ENCODE results near the gene CLCN7. TPM values are rescaled to one million over a fixed set of nuclear protein-coding genes. Genes with fewer than 3 reads are reported as not detected.

Gene CLCN7
- total RNA-seq, 1 donor: 161 TPM

DNA sequence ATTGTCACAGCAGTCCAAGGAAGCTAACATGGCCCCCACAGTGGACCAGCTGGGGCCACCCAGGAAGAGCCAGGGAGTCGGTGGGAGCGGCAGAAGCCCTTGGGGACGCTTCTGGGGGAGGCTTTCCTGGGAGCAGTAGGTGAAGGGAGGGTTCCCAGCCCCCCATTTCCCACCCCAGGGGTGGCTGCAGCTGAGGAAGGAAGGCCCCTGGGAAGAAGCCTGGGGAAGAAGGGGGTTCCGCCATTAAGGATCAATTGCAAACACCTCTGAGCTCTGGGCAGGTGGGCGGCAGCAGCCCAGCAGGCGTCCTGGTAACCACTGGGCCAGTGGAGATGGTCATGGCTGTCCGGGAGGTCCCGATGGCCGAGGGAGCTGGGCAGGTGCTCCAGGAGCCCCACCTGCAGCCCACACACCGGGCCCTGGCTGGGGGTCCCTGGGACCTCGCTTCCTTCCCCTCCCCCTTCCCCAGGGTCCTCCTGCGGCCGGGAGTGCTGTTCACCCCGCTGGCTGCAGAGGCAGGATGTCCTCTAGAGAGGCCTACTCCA is 44.5 kb downstream of the CLCN7 start:
- Histone ChIP-seq H4K20me1 (ENCODE audit: insufficient read depth, low read length) (no peaks in the 10 kb centered on the region), H3K27ac (ENCODE audit: low read depth, low read length) (no peak overlapping the region), H3K4me3 (ENCODE audit: insufficient read depth, low read length) (no peak overlapping the region), H3K36me3 (ENCODE audit: insufficient read depth, low read length) (no peaks in the 10 kb centered on the region), H3K27me3 (ENCODE audit: insufficient read depth, low read length) (no peaks in the 10 kb centered on the region), H3K4me1 (ENCODE audit: insufficient read depth, low read length) (no peaks in the 10 kb centered on the region), H3K4me2 (ENCODE audit: insufficient read depth, low read length) (no peak overlapping the region), H3K79me2 (ENCODE audit: insufficient read depth, low read length) (no peaks in the 10 kb centered on the region), H2AFZ (ENCODE audit: low read length) (no peak overlapping the region), H3K9me3 (ENCODE audit: low read depth, low read length) (no peaks in the 10 kb centered on the region)
- DNase-seq (ENCODE audit: insufficient read length, low spot score, missing footprints): no peak
- TF ChIP-seq, protein P1, sequence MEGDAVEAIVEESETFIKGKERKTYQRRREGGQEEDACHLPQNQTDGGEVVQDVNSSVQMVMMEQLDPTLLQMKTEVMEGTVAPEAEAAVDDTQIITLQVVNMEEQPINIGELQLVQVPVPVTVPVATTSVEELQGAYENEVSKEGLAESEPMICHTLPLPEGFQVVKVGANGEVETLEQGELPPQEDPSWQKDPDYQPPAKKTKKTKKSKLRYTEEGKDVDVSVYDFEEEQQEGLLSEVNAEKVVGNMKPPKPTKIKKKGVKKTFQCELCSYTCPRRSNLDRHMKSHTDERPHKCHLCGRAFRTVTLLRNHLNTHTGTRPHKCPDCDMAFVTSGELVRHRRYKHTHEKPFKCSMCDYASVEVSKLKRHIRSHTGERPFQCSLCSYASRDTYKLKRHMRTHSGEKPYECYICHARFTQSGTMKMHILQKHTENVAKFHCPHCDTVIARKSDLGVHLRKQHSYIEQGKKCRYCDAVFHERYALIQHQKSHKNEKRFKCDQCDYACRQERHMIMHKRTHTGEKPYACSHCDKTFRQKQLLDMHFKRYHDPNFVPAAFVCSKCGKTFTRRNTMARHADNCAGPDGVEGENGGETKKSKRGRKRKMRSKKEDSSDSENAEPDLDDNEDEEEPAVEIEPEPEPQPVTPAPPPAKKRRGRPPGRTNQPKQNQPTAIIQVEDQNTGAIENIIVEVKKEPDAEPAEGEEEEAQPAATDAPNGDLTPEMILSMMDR (IDR thresholded peaks at IDR 0.05; ENCODE audit: extremely low read depth, low read depth, low read length): no peak

DNA sequence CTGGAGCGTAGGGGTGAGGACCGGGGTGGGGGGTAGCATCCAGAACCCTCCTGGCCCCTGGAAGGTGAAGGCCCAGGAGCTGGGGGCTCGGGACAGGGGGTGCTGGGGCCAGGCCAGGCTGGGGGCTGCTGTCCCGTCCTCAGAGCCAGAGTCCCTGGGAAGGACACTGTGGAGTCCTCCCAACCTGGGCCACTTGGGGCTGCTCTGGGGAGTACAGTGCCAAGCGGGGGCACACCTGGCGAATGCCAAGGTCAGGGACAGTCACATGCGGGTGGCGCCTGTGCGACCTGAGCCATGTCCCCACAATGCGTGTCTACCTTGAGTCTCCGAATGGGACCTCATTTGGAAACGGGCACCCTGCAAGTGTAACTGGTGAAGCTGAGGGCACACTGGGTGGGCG is 45.2 kb downstream of the CLCN7 start:
- Histone ChIP-seq H3K36me3 (ENCODE audit: insufficient read depth, low read length) (no peaks in the 10 kb centered on the region), H3K79me2 (ENCODE audit: insufficient read depth, low read length) (no peaks in the 10 kb centered on the region), H3K4me1 (ENCODE audit: insufficient read depth, low read length) (no peaks in the 10 kb centered on the region), H2AFZ (ENCODE audit: low read length) (no peak overlapping the region), H3K4me3 (ENCODE audit: insufficient read depth, low read length) (no peak overlapping the region), H4K20me1 (ENCODE audit: insufficient read depth, low read length) (no peaks in the 10 kb centered on the region), H3K27me3 (ENCODE audit: insufficient read depth, low read length) (no peaks in the 10 kb centered on the region), H3K9me3 (ENCODE audit: low read depth, low read length) (no peaks in the 10 kb centered on the region), H3K27ac (ENCODE audit: low read depth, low read length) (no peak overlapping the region), H3K4me2 (ENCODE audit: insufficient read depth, low read length) (no peak overlapping the region)
- DNase-seq (ENCODE audit: insufficient read length, low spot score, missing footprints): no peak
- TF ChIP-seq, protein P1 (IDR thresholded peaks at IDR 0.05; ENCODE audit: extremely low read depth, low read depth, low read length): no peak

DNA sequence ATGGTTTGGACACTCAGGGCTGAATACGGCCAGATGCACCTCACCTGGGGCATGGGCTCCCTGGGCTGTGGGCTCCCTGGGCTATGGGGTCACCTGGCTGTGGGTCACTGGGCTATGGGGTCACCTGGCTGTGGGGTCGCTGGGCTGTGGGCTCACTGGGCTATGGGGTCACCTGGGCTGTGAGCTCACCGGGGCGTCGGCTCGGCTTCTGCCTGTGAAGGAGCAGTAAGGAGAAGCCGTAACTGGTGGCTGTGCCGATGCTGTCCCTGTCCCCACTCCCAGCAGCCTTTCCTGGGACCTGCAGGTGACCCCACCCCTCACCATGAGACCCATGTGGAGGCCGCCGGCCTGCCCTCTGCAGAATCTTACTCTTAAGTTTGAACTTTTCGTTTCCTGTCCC is 45.8 kb downstream of the CLCN7 start:
- H4K20me1 ChIP-seq (ENCODE audit: insufficient read depth, low read length): no peaks in the 10 kb centered on the region
- H2AFZ ChIP-seq (ENCODE audit: low read length): no peak overlapping the region
- no peaks in the 10 kb centered on the region for H3K79me2 ChIP-seq (ENCODE audit: insufficient read depth, low read length)
- H3K4me1 ChIP-seq (ENCODE audit: insufficient read depth, low read length): no peaks in the 10 kb centered on the region
- no peak overlapping the region for H3K4me2 ChIP-seq (ENCODE audit: insufficient read depth, low read length)
- H3K27ac ChIP-seq (ENCODE audit: low read depth, low read length): no peak overlapping the region
- H3K27me3 ChIP-seq (ENCODE audit: insufficient read depth, low read length): no peaks in the 10 kb centered on the region
- H3K9me3 ChIP-seq (ENCODE audit: low read depth, low read length): no peaks in the 10 kb centered on the region
- TF ChIP-seq, protein P1 (IDR thresholded peaks at IDR 0.05; ENCODE audit: extremely low read depth, low read depth, low read length): no peak
- H3K36me3 ChIP-seq (ENCODE audit: insufficient read depth, low read length): no peaks in the 10 kb centered on the region
- H3K4me3 ChIP-seq (ENCODE audit: insufficient read depth, low read length): no peak overlapping the region
- no peak for DNase-seq (ENCODE audit: insufficient read length, low spot score, missing footprints)

DNA sequence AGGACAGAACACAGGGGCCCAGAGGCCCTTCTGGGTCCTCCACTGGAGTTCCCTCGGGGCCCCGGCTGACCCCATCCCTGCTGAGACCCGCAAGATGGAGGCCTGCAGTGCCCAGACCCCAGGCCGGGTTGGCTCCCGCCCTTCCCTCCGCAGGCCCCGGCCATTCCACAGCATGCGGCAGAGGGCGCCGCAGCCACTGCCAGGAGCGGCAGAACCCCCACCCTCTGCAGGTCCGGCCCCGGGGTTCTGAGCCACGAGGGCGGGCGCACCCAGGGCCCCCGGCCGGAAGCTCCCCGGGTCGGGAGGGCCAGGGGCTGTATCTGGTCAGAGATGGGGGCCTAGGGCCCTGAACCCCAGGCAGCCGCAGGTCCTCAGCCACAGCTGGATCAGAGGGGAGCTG is 46.3 kb downstream of the CLCN7 start:
- Histone ChIP-seq H3K9me3 (ENCODE audit: low read depth, low read length) (no peaks in the 10 kb centered on the region), H3K4me1 (ENCODE audit: insufficient read depth, low read length) (no peaks in the 10 kb centered on the region), H4K20me1 (ENCODE audit: insufficient read depth, low read length) (no peaks in the 10 kb centered on the region), H3K27me3 (ENCODE audit: insufficient read depth, low read length) (no peaks in the 10 kb centered on the region), H3K36me3 (ENCODE audit: insufficient read depth, low read length) (no peaks in the 10 kb centered on the region), H3K4me2 (ENCODE audit: insufficient read depth, low read length) (no peak overlapping the region), H3K4me3 (ENCODE audit: insufficient read depth, low read length) (no peak overlapping the region), H2AFZ (ENCODE audit: low read length) (peak overlapping the region; percentile 22), H3K27ac (ENCODE audit: low read depth, low read length) (no peak overlapping the region), H3K79me2 (ENCODE audit: insufficient read depth, low read length) (no peaks in the 10 kb centered on the region)
- TF ChIP-seq, protein P1 (IDR thresholded peaks at IDR 0.05; ENCODE audit: extremely low read depth, low read depth, low read length): peak; percentile 35
- peak; percentile 98 for DNase-seq (ENCODE audit: insufficient read length, low spot score, missing footprints)
